Parathyroid adenoma (tissue), 2 donors: Measurements from ENCODE around the gene ENOX2.

Experiments
- H2AFZ ChIP-seq: fragments of 300-600 bp; sonication (generic); one replicate; pipeline ENCODE4 v1.7.0; 2017; ENCODE audit warnings: antibody characterized with exemption, mild to moderate bottlenecking
- H3K27ac ChIP-seq: fragments of 300-600 bp; sonication (generic); one replicate; pipeline ENCODE4 v1.7.0; 2017
- H3K27me3 ChIP-seq: fragments of 300-600 bp; sonication (generic); one replicate; pipeline ENCODE4 v1.7.0; 2017; ENCODE audit warnings: low read length; ENCODE audit not compliant: control insufficient read depth, insufficient read depth
- H3K36me3 ChIP-seq: fragments of 300-600 bp; sonication (generic); one replicate; pipeline ENCODE4 v1.7.0; 2017; ENCODE audit warnings: low read length; ENCODE audit not compliant: control insufficient read depth, insufficient read depth
- H3K4me1 ChIP-seq: fragments of 300-600 bp; sonication (generic); one replicate; pipeline ENCODE4 v1.7.0; 2017; ENCODE audit warnings: control low read depth
- H3K4me2 ChIP-seq: fragments of 300-600 bp; sonication (generic); one replicate; pipeline ENCODE4 v1.7.0; 2017; ENCODE audit warnings: low read length
- H3K4me3 ChIP-seq: fragments of 300-600 bp; sonication (generic); one replicate; pipeline ENCODE4 v1.7.0; 2017; ENCODE audit warnings: low read depth, low read length
- H3K79me2 ChIP-seq: fragments of 300-600 bp; sonication (generic); one replicate; pipeline ENCODE4 v1.7.0; 2017; ENCODE audit warnings: control low read depth
- H3K9ac ChIP-seq: fragments of 300-600 bp; sonication (generic); one replicate; pipeline ENCODE4 v1.7.0; 2017; ENCODE audit warnings: mild to moderate bottlenecking
- H3K9me3 ChIP-seq: fragments of 300-600 bp; sonication (generic); one replicate; pipeline ENCODE4 v1.7.0; 2017; ENCODE audit warnings: low read length; ENCODE audit not compliant: control insufficient read depth
- CTCF ChIP-seq: fragments of 300-600 bp; sonication (generic); IDR thresholded peaks from one replicate; pipeline ENCODE4 v1.7.0; 2017; ENCODE audit warnings: antibody characterized with exemption, mild to moderate bottlenecking
- donor health status: primary hyperparathyroidism.

The ENOX2 gene

GRCh38 chrX:130726661-130727060 lies 176.3 kb downstream of the ENOX2 start:
- Histone ChIP-seq H3K4me2 (no peak overlapping the region), H3K4me3 (no peak overlapping the region), H3K27ac (no peak overlapping the region), H3K36me3 (no peaks in the 10 kb centered on the region), H3K4me1 (no peaks in the 10 kb centered on the region), H3K9ac (no peak overlapping the region), H3K9me3 (no peaks in the 10 kb centered on the region), H3K79me2 (no peaks in the 10 kb centered on the region), H3K27me3 (no peaks in the 10 kb centered on the region), H2AFZ (no peak overlapping the region)
- TF ChIP-seq CTCF: no peak

GRCh38 chrX:130725519-130725918 lies 177.5 kb downstream of the ENOX2 start:
- H3K4me2 ChIP-seq: no peak overlapping the region
- H3K9me3 ChIP-seq: no peaks in the 10 kb centered on the region
- H3K36me3 ChIP-seq: no peaks in the 10 kb centered on the region
- H3K27ac ChIP-seq: no peak overlapping the region
- no peaks in the 10 kb centered on the region for H3K27me3 ChIP-seq
- no peaks in the 10 kb centered on the region for H3K79me2 ChIP-seq
- no peak for TF ChIP-seq CTCF
- no peak overlapping the region for H2AFZ ChIP-seq
- no peak overlapping the region for H3K9ac ChIP-seq
- H3K4me1 ChIP-seq: no peaks in the 10 kb centered on the region
- no peak overlapping the region for H3K4me3 ChIP-seq

- Histone ChIP-seq H3K27me3 (no peaks in the 10 kb centered on the region), H3K9ac (no peak overlapping the region), H2AFZ (no peak overlapping the region), H3K36me3 (no peaks in the 10 kb centered on the region), H3K9me3 (no peaks in the 10 kb centered on the region), H3K4me1 (no peaks in the 10 kb centered on the region), H3K27ac (no peak overlapping the region), H3K79me2 (no peaks in the 10 kb centered on the region), H3K4me3 (no peak overlapping the region), H3K4me2 (no peak overlapping the region)
- no peak for TF ChIP-seq CTCF
These were observed 183.6 kb downstream of the ENOX2 start for GRCh38 chrX:130719413-130719812.

- H3K4me1 ChIP-seq: no peaks in the 10 kb centered on the region
- no peak overlapping the region for H2AFZ ChIP-seq
- no peak for TF ChIP-seq CTCF
- H3K36me3 ChIP-seq: no peaks in the 10 kb centered on the region
- H3K27ac ChIP-seq: no peak overlapping the region
- H3K9ac ChIP-seq: no peak overlapping the region
- H3K79me2 ChIP-seq: no peaks in the 10 kb centered on the region
- no peaks in the 10 kb centered on the region for H3K9me3 ChIP-seq
- no peak overlapping the region for H3K4me2 ChIP-seq
- H3K4me3 ChIP-seq: no peak overlapping the region
- H3K27me3 ChIP-seq: no peaks in the 10 kb centered on the region
These were observed 184.9 kb downstream of the ENOX2 start for GRCh38 chrX:130718137-130718536.

GRCh38 chrX:130716781-130717413 lies 186.1 kb downstream of the ENOX2 start:
- H3K4me2 ChIP-seq: no peak overlapping the region
- H2AFZ ChIP-seq: no peak overlapping the region
- no peaks in the 10 kb centered on the region for H3K36me3 ChIP-seq
- H3K27ac ChIP-seq: no peak overlapping the region
- no peaks in the 10 kb centered on the region for H3K27me3 ChIP-seq
- H3K9me3 ChIP-seq: no peaks in the 10 kb centered on the region
- no peak for TF ChIP-seq CTCF
- no peaks in the 10 kb centered on the region for H3K4me1 ChIP-seq
- H3K9ac ChIP-seq: no peak overlapping the region
- no peak overlapping the region for H3K4me3 ChIP-seq
- H3K79me2 ChIP-seq: no peaks in the 10 kb centered on the region
